Gastroesophageal sphincter (tissue), 4 donors: Measurements from ENCODE around the gene MYO5A. TPM values are rescaled to one million over a fixed set of nuclear protein-coding genes. Genes with fewer than 3 reads are reported as not detected.

Source experiments
- ATAC-seq: fragments of 150-250 bp; one replicate; pipeline ENCODE4 v1.9.1; 2016; ENCODE audit warnings: mild to moderate bottlenecking, moderate library complexity
- H3K27ac ChIP-seq, 4 donors: fragments of 200-600 bp; sonication (generic) in 3 of 4; 1 replicate in 3 of 4; 2 replicates in 1 of 4; pipeline ENCODE4 v1.5.1; 2016 to 2019
- H3K27me3 ChIP-seq: fragments of 200-600 bp; sonication (generic); one replicate; pipeline ENCODE4 v1.5.1; 2019
- H3K36me3 ChIP-seq, 2 donors: fragments of 200-600 bp; sonication (generic); one replicate each; pipeline ENCODE4 v1.5.1; 2019; ENCODE audit warnings: control low read depth in 1 of 2
- H3K4me1 ChIP-seq, 3 donors: fragments of 200-600 bp; sonication (generic); 1 replicate in 2 of 3; 2 replicates in 1 of 3; pipeline ENCODE4 v1.5.1; 2016 to 2019; ENCODE audit warnings: control low read depth in 2 of 3
- H3K4me3 ChIP-seq, 2 donors: fragments of 200-600 bp; sonication (generic); one replicate each; pipeline ENCODE4 v1.5.1; 2019; ENCODE audit warnings: mild to moderate bottlenecking in 1 of 2, moderate library complexity in 1 of 2
- H3K9me3 ChIP-seq, 3 donors: fragments of 200-600 bp; sonication (generic); one replicate each; pipeline ENCODE4 v1.5.1; 2017 to 2019; ENCODE audit warnings: control low read depth in 2 of 3
- CTCF ChIP-seq, 4 experiments: fragments of 200-600 bp in 2 of 4; fragments of 450-650 bp in 2 of 4; sonication (generic) in 1 of 4; IDR thresholded peaks; one replicate each; pipeline ENCODE4 v1.5.1; 2017 to 2019; ENCODE audit warnings: antibody characterized with exemption in 4 of 4, mild to moderate bottlenecking in 2 of 4, moderate library complexity in 2 of 4
- EP300 ChIP-seq: sonication (generic); formaldehyde crosslinking; IDR thresholded peaks from one replicate; pipeline ENCODE4 v1.6.1; 2017; ENCODE audit warnings: antibody characterized with exemption, mild to moderate bottlenecking
- POLR2A ChIP-seq, 2 donors: fragments of 450-650 bp; IDR thresholded peaks; one replicate each; pipeline ENCODE4 v1.6.1; 2017; ENCODE audit warnings: antibody characterized with exemption in 2 of 2, mild to moderate bottlenecking in 2 of 2, moderate library complexity in 1 of 2
- POLR2AphosphoS5 ChIP-seq: sonication (generic); formaldehyde crosslinking; IDR thresholded peaks from one replicate; pipeline ENCODE4 v1.6.1; 2017; ENCODE audit warnings: antibody characterized with exemption
- WGBS, 2 donors: methylation state at CpG; one replicate each; pipeline ENCODE4 v1.1.5; 2018; ENCODE audit warnings: low coverage in 1 of 2; 5-methylcytosine and 5-hydroxymethylcytosine counted together
- total RNA-seq, 4 donors: library from RNA; depleted of rRNA; stranded (reverse); fragments of >200 nt; gene quantifications; one replicate each; pipeline ENCODE4 v1.1.0, GENCODE V29; 2016

The MYO5A gene
- total RNA-seq, 4 donors from 2014 or later = 24.3 to 41.9 (median 31.2) TPM

DNA sequence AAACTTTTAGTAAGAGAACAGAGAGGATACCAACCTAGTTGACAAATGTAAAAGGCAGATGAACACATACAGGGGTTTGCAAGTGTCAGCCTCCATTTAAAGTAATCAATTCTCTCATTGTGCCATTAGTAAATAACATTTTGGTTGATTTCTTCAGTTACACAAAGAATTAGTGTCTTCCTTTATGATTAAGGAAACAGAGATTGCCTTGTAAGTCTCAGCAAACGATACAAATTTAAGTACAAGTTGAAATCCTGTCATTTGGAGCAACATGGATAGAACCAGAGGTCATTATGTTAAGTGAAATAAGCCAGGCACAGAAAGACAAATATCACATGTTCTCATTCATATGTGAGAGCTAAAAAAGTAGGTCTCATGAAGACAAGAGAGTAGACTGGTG is 26.1 kb downstream of the MYO5A start:
- TF ChIP-seq POLR2AphosphoS5 = no peak
- TF ChIP-seq CTCF (IDR thresholded peaks at IDR 0.05) = no peak
- TF ChIP-seq EP300 = no peak
- no peak for TF ChIP-seq POLR2A (IDR thresholded peaks at IDR 0.05)
- Histone ChIP-seq H3K9me3 (no peaks in the 10 kb centered on the region), H3K36me3 (no peaks in the 10 kb centered on the region), H3K4me1 (no peaks in the 10 kb centered on the region), H3K27ac (no peak overlapping the region), H3K27me3 (no peaks in the 10 kb centered on the region), H3K4me3 (no peak overlapping the region)
- ATAC-seq = no peak
- 62 to 82% methylated on average over 1 of the region's 1 CpG for WGBS, 2 donors

DNA sequence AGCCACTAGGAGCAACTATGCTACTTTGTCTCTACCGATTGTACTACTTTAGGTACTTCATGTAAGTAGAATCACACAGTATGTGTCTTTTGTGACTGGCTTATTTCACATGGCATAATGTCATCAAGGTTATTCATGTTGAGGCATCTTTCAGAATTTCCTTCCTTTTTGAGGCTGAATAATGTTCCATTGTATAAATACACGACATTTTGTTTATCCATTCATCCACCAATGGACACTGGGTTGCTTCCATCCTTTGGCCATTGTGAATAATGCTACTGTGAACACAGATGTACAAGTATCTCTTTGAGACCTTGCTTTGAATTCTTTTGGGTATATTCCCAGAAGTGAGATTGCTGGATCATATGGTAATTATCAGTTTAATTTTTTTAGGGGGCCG is 29.2 kb downstream of the MYO5A start:
- Histone ChIP-seq H3K27me3 (no peaks in the 10 kb centered on the region), H3K4me1 (no peaks in the 10 kb centered on the region), H3K27ac (no peak overlapping the region), H3K36me3 (no peaks in the 10 kb centered on the region), H3K4me3 (no peak overlapping the region), H3K9me3 (no peaks in the 10 kb centered on the region)
- TF ChIP-seq CTCF (IDR thresholded peaks at IDR 0.05) = no peak
- TF ChIP-seq POLR2A (IDR thresholded peaks at IDR 0.05) = no peak
- no peak for TF ChIP-seq EP300
- no peak for TF ChIP-seq POLR2AphosphoS5
- WGBS, 2 donors = 81 to 82% methylated on average over 3 of the region's 3 CpGs
- no peak for ATAC-seq

- no peaks in the 10 kb centered on the region for H3K36me3 ChIP-seq
- H3K4me3 ChIP-seq = no peak overlapping the region
- no peaks in the 10 kb centered on the region for H3K9me3 ChIP-seq
- no peaks in the 10 kb centered on the region for H3K27me3 ChIP-seq
- no peak overlapping the region for H3K27ac ChIP-seq
- ATAC-seq = no peak
- no peaks in the 10 kb centered on the region for H3K4me1 ChIP-seq
- no peak for TF ChIP-seq CTCF (IDR thresholded peaks at IDR 0.05)
- TF ChIP-seq POLR2A (IDR thresholded peaks at IDR 0.05) = no peak
- no peak for TF ChIP-seq POLR2AphosphoS5
- no peak for TF ChIP-seq EP300
Measured at GRCh38 chr15:52498706-52499105, 30.0 kb downstream of the MYO5A start.

DNA sequence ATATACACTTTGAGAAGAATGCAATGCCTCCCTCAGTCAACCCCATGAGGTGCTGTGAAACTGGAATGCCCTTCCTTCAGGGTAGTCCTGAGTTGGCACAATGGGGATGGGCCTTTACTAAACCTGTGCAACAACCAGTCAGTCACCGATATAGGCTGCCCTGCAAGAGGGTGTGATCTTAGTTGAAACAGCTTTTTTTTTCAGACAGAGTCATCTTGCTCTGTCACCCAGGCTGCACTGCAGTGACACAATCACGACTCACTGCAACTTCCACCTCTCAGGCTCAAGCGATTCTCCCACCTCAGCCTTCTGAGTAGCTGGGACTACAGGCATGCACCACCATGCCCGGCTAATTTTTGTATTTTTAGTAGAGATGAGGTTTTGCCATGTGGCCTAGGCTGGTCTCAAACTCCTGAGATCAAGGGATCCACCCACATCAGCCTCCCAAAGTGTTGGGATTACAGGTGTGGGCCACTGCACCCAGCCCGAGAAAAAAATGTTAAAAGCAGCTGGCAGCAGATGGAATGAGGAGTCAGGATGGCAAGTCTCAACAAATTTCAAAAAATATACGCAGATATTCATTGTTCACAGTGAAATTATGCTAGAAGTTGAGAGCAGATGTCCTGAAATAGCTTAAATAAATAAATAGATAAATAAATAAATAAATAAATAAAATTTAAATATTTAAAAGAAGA is 31.8 kb downstream of the MYO5A start:
- Histone ChIP-seq H3K27ac (no peak overlapping the region), H3K36me3 (no peaks in the 10 kb centered on the region), H3K9me3 (no peaks in the 10 kb centered on the region), H3K4me1 (no peaks in the 10 kb centered on the region), H3K4me3 (no peak overlapping the region), H3K27me3 (no peaks in the 10 kb centered on the region)
- TF ChIP-seq CTCF (IDR thresholded peaks at IDR 0.05) (no peak), POLR2AphosphoS5 (no peak), EP300 (no peak), POLR2A (IDR thresholded peaks at IDR 0.05) (no peak)
- no peak for ATAC-seq
- 78 to 82% methylated on average over 4 to 5 of the region's 6 CpGs for WGBS, 2 donors

GRCh38 chr15:52496175-52496574 is 32.5 kb downstream of the MYO5A start:
- H3K9me3 ChIP-seq = no peaks in the 10 kb centered on the region
- 0% methylated on average over 1 of the region's 4 CpGs for WGBS, 2 donors
- no peak for ATAC-seq
- no peak overlapping the region for H3K4me3 ChIP-seq
- TF ChIP-seq POLR2AphosphoS5 (no peak), CTCF (IDR thresholded peaks at IDR 0.05) (no peak), POLR2A (IDR thresholded peaks at IDR 0.05) (no peak), EP300 (no peak)
- no peaks in the 10 kb centered on the region for H3K36me3 ChIP-seq
- H3K27ac ChIP-seq = no peak overlapping the region
- H3K27me3 ChIP-seq = no peaks in the 10 kb centered on the region
- H3K4me1 ChIP-seq = peaks cover 0 to 6% (median 0%) of the 10 kb centered on the region in 3 donors
